ENCODE results near the gene C11orf91. TPM values are rescaled to one million over a fixed set of nuclear protein-coding genes. Genes with fewer than 3 reads are reported as not detected.

C11orf91 gene
- total RNA-seq, 2 experiments from 2014 or later, result not detected

GRCh38 chr11:33735271-33736147, 34.9 kb upstream of the C11orf91 start:
- Histone ChIP-seq H3K9me2 (ENCODE audit: insufficient read depth, low read length) (no peaks in the 10 kb centered on the region), H3K4me1 (ENCODE audit: insufficient read depth, low read length, poor library complexity, severe bottlenecking) (peaks cover 11% of the 10 kb centered on the region), H3K36me3 (ENCODE audit: insufficient read depth, low read length) (peaks cover 5% of the 10 kb centered on the region; the same call in 1 of the 2 replicates), H4K20me1 (ENCODE audit: insufficient read depth, low read length) (peaks cover 3% of the 10 kb centered on the region; the same call in 1 of the 2 replicates), H3K9me3 (ENCODE audit: low read length) (no peaks in the 10 kb centered on the region), H2AFZ (ENCODE audit: low read length) (peak overlapping the region; percentile 97), H3K79me2 (ENCODE audit: insufficient read depth, low read depth, low read length) (peaks cover 8% of the 10 kb centered on the region; the same call in 1 of the 2 replicates), H3K4me2 (ENCODE audit: low read length) (peak overlapping the region; percentile 81), H3K27ac (ENCODE audit: low read depth, low read length, poor library complexity, severe bottlenecking) (peak overlapping the region; percentile 21), H3K4me3 (ENCODE audit: low read depth, low read length, poor library complexity, severe bottlenecking) (peak overlapping the region; percentile 86)
- BruUV-seq (replicated peaks), result no TSS peak
- TF ChIP-seq EZH2phosphoT487 (IDR thresholded peaks at IDR 0.05; ENCODE audit: borderline replicate concordance, low read depth, low read length) (no peak), CTCF (conservative IDR thresholded peaks at IDR 0.05; ENCODE audit: low read length) (no peak)
- intact Hi-C loops (cut with micrococcal nuclease; ENCODE audit: unreplicated experiment), result loop anchor here (5.0 kb wide), 3 partner anchors 358 to 573 kb away; partner anchors contain the start of genes CSTF3, HIPK3 and KIAA1549L
- CTCF ChIA-PET (ENCODE audit: unreplicated experiment), result no interaction called here
- POLR2A ChIA-PET, result interaction anchor here (1.0 to 2.1 kb wide), 2 partner anchors 19 to 35 kb away, joined by 3 to 5 read pairs; partner anchors contain the start of gene C11orf91
- DNase-seq (ENCODE audit: low spot score), result peak; percentile 76

- DNase-seq (ENCODE audit: low spot score), result no peak
- Histone ChIP-seq H3K79me2 (ENCODE audit: insufficient read depth, low read depth, low read length) (peaks cover 8% of the 10 kb centered on the region; the same call in 1 of the 2 replicates), H3K9me3 (ENCODE audit: low read length) (no peaks in the 10 kb centered on the region), H3K36me3 (ENCODE audit: insufficient read depth, low read length) (peaks cover 5% of the 10 kb centered on the region; the same call in 1 of the 2 replicates), H3K4me3 (ENCODE audit: low read depth, low read length, poor library complexity, severe bottlenecking) (peak overlapping the region; percentile 86), H3K4me2 (ENCODE audit: low read length) (peak overlapping the region; percentile 81), H3K27ac (ENCODE audit: low read depth, low read length, poor library complexity, severe bottlenecking) (peak overlapping the region; percentile 21), H3K9me2 (ENCODE audit: insufficient read depth, low read length) (no peaks in the 10 kb centered on the region), H3K4me1 (ENCODE audit: insufficient read depth, low read length, poor library complexity, severe bottlenecking) (peaks cover 11% of the 10 kb centered on the region), H4K20me1 (ENCODE audit: insufficient read depth, low read length) (peaks cover 3% of the 10 kb centered on the region; the same call in 1 of the 2 replicates), H2AFZ (ENCODE audit: low read length) (peak overlapping the region; percentile 97)
- no peak for TF ChIP-seq CTCF (conservative IDR thresholded peaks at IDR 0.05; ENCODE audit: low read length)
- TF ChIP-seq EZH2phosphoT487 (IDR thresholded peaks at IDR 0.05; ENCODE audit: borderline replicate concordance, low read depth, low read length), result no peak
- ChIA-PET POLR2A (interaction anchor here (1.0 kb wide), 1 partner anchor 169 kb away, joined by 3 read pairs; no protein-coding TSS in a partner anchor), CTCF (ENCODE audit: unreplicated experiment) (no interaction called here)
- intact Hi-C loops (cut with micrococcal nuclease; ENCODE audit: unreplicated experiment), result loop anchor here (5.0 kb wide), 3 partner anchors 357 to 572 kb away; partner anchors contain the start of genes CSTF3, HIPK3 and KIAA1549L
- TSS peak; percentile 65 for BruUV-seq (replicated peaks)
Observed at GRCh38 chr11:33734441-33735270, 34.0 kb upstream of the C11orf91 start.
